ENCODE measurements around the gene MLXIP. TPM values are rescaled to one million over a fixed set of nuclear protein-coding genes. Genes with fewer than 3 reads are reported as not detected.

MLXIP gene
- total and polyA plus RNA-seq, 2 donors from 2014 or later = 10.9 to 67.6 TPM

GRCh38 chr12:122096014-122096413 is 17.5 kb downstream of the MLXIP start:
- Histone ChIP-seq H3K27me3 (ENCODE audit: control insufficient read depth, insufficient read depth, low read length) (no peaks in the 10 kb centered on the region), H3K9ac (ENCODE audit: low read length in 3 of 3) (no peak overlapping the region), H3K36me3 (ENCODE audit: control insufficient read depth in 2 of 3, insufficient read depth in 3 of 3, low read length in 3 of 3) (peaks cover 0 to 2% (median 0%) of the 10 kb centered on the region in 3 donors), H3K4me1 (ENCODE audit: control insufficient read depth in 2 of 3, insufficient read depth in 2 of 3, low read depth in 1 of 3, low read length in 3 of 3) (peaks cover 0 to 58% (median 33%) of the 10 kb centered on the region in 3 donors), H3K27ac (ENCODE audit: low read depth in 2 of 2, low read length in 2 of 2) (peak overlapping the region; percentile 2 to 26), H3K9me3 (ENCODE audit: control insufficient read depth in 2 of 3, insufficient read depth in 1 of 3, low read length in 3 of 3) (no peaks in the 10 kb centered on the region), H3K4me3 (ENCODE audit: low read length in 3 of 3) (no peak overlapping the region)
- no peak for DNase-seq
- no peak for TF ChIP-seq CTCF (IDR thresholded peaks at IDR 0.05; ENCODE audit: borderline replicate concordance, extremely low read depth, insufficient read depth)
- no peak for FAIRE-seq
- intact Hi-C loops (cut with DNase I) = no loop called here

GRCh38 chr12:122096591-122097149 is 18.1 kb downstream of the MLXIP start:
- no peaks in the 10 kb centered on the region for H3K27me3 ChIP-seq (ENCODE audit: control insufficient read depth, insufficient read depth, low read length)
- peaks cover 0 to 54% (median 33%) of the 10 kb centered on the region in 3 donors for H3K4me1 ChIP-seq (ENCODE audit: control insufficient read depth in 2 of 3, insufficient read depth in 2 of 3, low read depth in 1 of 3, low read length in 3 of 3)
- intact Hi-C loops (cut with DNase I) = no loop called here
- peaks cover 0 to 2% (median 0%) of the 10 kb centered on the region in 3 donors for H3K36me3 ChIP-seq (ENCODE audit: control insufficient read depth in 2 of 3, insufficient read depth in 3 of 3, low read length in 3 of 3)
- H3K27ac ChIP-seq (ENCODE audit: low read depth in 2 of 2, low read length in 2 of 2) = peak overlapping the region; percentile 2 to 26
- H3K9me3 ChIP-seq (ENCODE audit: control insufficient read depth in 2 of 3, insufficient read depth in 1 of 3, low read length in 3 of 3) = no peaks in the 10 kb centered on the region
- no peak for FAIRE-seq
- peak overlapping the region in 1 of 3 donors; percentile 19 for H3K4me3 ChIP-seq (ENCODE audit: low read length in 3 of 3)
- H3K9ac ChIP-seq (ENCODE audit: low read length in 3 of 3) = peak overlapping the region in 1 of 3 donors; percentile 22
- peak in 2 of 5 donors; percentile 53 to 60 for DNase-seq
- no peak for TF ChIP-seq CTCF (IDR thresholded peaks at IDR 0.05; ENCODE audit: borderline replicate concordance, extremely low read depth, insufficient read depth)

- H3K36me3 ChIP-seq (ENCODE audit: control insufficient read depth in 2 of 3, insufficient read depth in 3 of 3, low read length in 3 of 3) = peaks cover 0 to 2% (median 0%) of the 10 kb centered on the region in 3 donors
- FAIRE-seq (no peak), DNase-seq (no peak)
- no peak overlapping the region for H3K4me3 ChIP-seq (ENCODE audit: low read length in 3 of 3)
- H3K27me3 ChIP-seq (ENCODE audit: control insufficient read depth, insufficient read depth, low read length) = no peaks in the 10 kb centered on the region
- peak overlapping the region; percentile 3 to 33 for H3K27ac ChIP-seq (ENCODE audit: low read depth in 2 of 2, low read length in 2 of 2)
- peaks cover 0 to 56% (median 33%) of the 10 kb centered on the region in 3 donors for H3K4me1 ChIP-seq (ENCODE audit: control insufficient read depth in 2 of 3, insufficient read depth in 2 of 3, low read depth in 1 of 3, low read length in 3 of 3)
- no peak for TF ChIP-seq CTCF (IDR thresholded peaks at IDR 0.05; ENCODE audit: borderline replicate concordance, extremely low read depth, insufficient read depth)
- no peak overlapping the region for H3K9ac ChIP-seq (ENCODE audit: low read length in 3 of 3)
- intact Hi-C loops (cut with DNase I) = no loop called here
- H3K9me3 ChIP-seq (ENCODE audit: control insufficient read depth in 2 of 3, insufficient read depth in 1 of 3, low read length in 3 of 3) = no peaks in the 10 kb centered on the region
These were observed 19.0 kb downstream of the MLXIP start for GRCh38 chr12:122097584-122097926.
